SJSA1 (cell line): ENCODE results near the gene SLC25A44. TPM values are rescaled to one million over a fixed set of nuclear protein-coding genes. Genes with fewer than 3 reads are reported as not detected.

ENCODE experiments used
- DNase-seq, 2 experiments: peaks; one replicate each; pipeline ENCODE4 v3.0.0-alpha.2; 2015 to 2020; ENCODE audit warnings: low spot score in 2 of 2, low read depth in 1 of 2
- H3K27ac ChIP-seq: fragments of 250-450 bp; sonication (Bioruptor Pico); 2 replicates; pipeline ENCODE4 v1.5.1; 2020; ENCODE audit warnings: mild to moderate bottlenecking, moderate library complexity
- H3K27me3 ChIP-seq: fragments of 250-450 bp; sonication (Bioruptor Pico); replicated peaks from 2 replicates; pipeline ENCODE4 v1.5.1; 2020; ENCODE audit warnings: mild to moderate bottlenecking, moderate library complexity
- H3K36me3 ChIP-seq: fragments of 250-450 bp; sonication (Bioruptor Pico); 2 replicates; pipeline ENCODE4 v1.5.1; 2020; ENCODE audit warnings: mild to moderate bottlenecking
- H3K4me1 ChIP-seq: fragments of 250-450 bp; sonication (Bioruptor Pico); replicated peaks from 2 replicates; pipeline ENCODE4 v1.6.1; 2021; ENCODE audit warnings: mild to moderate bottlenecking
- H3K4me3 ChIP-seq: fragments of 250-450 bp; sonication (Bioruptor Pico); 2 replicates; pipeline ENCODE4 v1.5.1; 2020; ENCODE audit warnings: mild to moderate bottlenecking
- H3K9me3 ChIP-seq: fragments of 250-450 bp; sonication (Bioruptor Pico); replicated peaks from 2 replicates; pipeline ENCODE4 v1.5.1; 2020; ENCODE audit warnings: mild to moderate bottlenecking
- total RNA-seq: library from RNA; depleted of rRNA; stranded (reverse); fragments of >200 nt; shearing (Covaris generic); gene quantifications from 2 replicates; pipeline ENCODE4 v1.2.3, GENCODE V29; 2014; rRNA removed

Gene SLC25A44
- 16.4 and 17.9 TPM in 2 replicates for total RNA-seq

DNA sequence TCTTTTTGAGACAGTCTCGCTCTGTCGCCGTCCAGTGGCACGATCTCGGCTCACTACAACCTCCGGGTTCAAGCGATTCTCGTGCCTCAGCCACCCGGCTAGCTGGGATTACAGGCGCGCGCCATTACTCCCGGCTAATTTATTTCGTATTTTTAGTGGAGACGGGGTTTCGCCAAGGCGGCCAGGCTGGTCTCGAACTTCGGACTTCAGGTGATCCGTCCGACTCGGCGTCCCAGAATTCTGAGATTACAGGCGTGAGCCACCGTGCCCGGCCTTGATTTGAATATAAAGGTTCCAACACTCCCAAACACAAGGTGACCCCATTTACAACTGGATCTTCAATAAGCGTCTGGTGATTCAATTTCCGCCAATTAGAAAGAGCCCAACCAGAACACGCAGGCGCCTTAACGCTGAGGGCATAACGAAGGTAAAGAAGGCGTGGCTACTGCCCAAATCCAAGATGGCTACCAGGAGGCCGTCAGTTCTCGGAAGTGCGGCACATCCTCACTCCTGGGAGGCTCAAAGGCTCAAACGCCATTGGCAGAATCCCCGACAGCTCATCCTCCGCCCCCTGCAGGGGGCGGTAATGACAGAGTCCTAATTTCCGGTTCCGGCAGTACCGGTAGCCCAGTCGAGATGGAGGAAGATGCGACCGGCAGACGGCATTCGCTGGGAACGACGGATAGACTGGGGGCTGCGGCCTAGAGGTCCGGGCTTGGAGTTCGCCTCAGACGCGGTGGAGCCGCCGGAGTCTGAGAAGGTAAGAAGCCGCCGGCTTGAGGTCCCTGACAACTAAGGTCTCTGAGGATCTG, at the start of gene SLC25A44:
Gene SLC25A44 (plus strand): TSS at position 617 of the 812 bp plus-strand sequence. CDS start 5,744 bp downstream, outside the sequence.
- peaks cover 14% of the 10 kb centered on the region for H3K36me3 ChIP-seq
- peak; percentile 98 for DNase-seq

GRCh38 chr1:156144742-156145141, 49.2 kb upstream of the SLC25A44 start:
- DNase-seq: no peak
- H3K4me3 ChIP-seq: no peak overlapping the region
- peaks cover 21% of the 10 kb centered on the region for H3K36me3 ChIP-seq
- H3K4me1 ChIP-seq: peaks cover 19% of the 10 kb centered on the region; the same call in 1 of the 2 replicates
- no peaks in the 10 kb centered on the region for H3K9me3 ChIP-seq
- no peaks in the 10 kb centered on the region; the same call in 1 of the 2 replicates for H3K27me3 ChIP-seq
- H3K27ac ChIP-seq: no peak overlapping the region

More for the DNA sequence above, at the start of gene SLC25A44:
- H3K4me1 ChIP-seq: peaks cover 7% of the 10 kb centered on the region
- peak within 1 kb of the TSS; percentile 64 for H3K4me3 ChIP-seq
- no peaks in the 10 kb centered on the region for H3K27me3 ChIP-seq
- H3K27ac ChIP-seq: peak within 1 kb of the TSS; percentile 87
- H3K9me3 ChIP-seq: no peaks in the 10 kb centered on the region

DNA sequence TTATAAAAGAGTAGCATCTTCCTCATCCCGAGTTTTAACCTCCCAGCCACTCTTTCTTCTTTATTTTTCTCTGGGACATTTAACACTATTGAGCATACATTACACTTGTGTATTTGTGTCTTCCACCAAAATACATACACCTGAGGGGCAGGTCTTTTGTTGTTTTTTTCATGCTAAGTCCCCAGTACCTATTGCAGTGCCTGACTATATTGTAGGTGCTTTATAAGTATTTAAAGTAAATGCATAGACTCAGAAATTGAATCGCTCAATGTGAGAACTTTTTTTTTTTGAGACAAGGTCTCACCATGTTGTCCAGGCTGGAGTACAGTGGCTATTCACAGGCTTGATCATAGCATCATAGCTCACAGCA, 48.3 kb upstream of the SLC25A44 start:
- H3K27ac ChIP-seq: no peak overlapping the region

GRCh38 chr1:156146020-156146768, 47.7 kb upstream of the SLC25A44 start:
- no peak overlapping the region for H3K4me3 ChIP-seq
- H3K27me3 ChIP-seq: no peaks in the 10 kb centered on the region; the same call in 1 of the 2 replicates
- no peak overlapping the region for H3K27ac ChIP-seq
- H3K36me3 ChIP-seq: peaks cover 6% of the 10 kb centered on the region
- no peaks in the 10 kb centered on the region for H3K9me3 ChIP-seq
- H3K4me1 ChIP-seq: 0 out of 2 replicates have a peak, but pooled peaks cover 11% of the 10 kb centered on the region
- DNase-seq: peak; percentile 80 to 91

More for the DNA sequence above, 48.3 kb upstream of the SLC25A44 start:
- Histone ChIP-seq H3K4me3 (no peak overlapping the region), H3K27me3 (no peaks in the 10 kb centered on the region; the same call in 1 of the 2 replicates), H3K9me3 (no peaks in the 10 kb centered on the region), H3K4me1 (peaks cover 16% of the 10 kb centered on the region; the same call in 1 of the 2 replicates), H3K36me3 (peaks cover 12% of the 10 kb centered on the region)
- no peak for DNase-seq

DNA sequence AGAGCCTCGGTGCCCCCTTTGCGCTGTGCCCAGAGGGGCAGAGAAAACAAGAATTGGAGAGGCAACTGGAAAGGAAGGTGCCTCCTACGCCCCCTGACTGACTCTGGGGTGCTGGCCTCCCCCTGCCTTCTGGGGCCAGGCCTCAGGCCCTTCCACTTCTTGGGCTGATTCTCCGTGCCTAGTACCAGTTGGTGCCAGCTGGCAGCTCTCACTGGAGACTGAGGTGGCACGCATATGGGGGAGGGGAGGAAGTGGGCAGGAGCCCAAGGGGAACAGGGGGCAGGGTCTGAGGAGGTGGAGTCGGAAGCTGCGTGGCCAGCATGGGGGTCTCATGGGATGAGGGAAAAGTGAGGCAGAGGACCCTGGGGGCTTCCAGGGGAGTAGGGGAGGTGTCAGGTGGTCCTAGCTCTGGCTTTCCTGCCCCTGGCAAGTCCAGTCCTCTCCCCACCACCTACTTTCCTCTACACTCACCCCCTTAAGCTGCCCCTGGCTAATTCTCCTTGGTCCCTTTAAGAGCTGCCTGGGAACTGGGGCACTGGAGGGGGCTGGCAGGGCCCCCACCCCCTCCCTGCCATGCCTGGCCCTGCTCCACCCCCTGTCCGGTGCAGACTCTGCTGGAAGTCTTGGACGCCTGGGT, 47.0 kb upstream of the SLC25A44 start:
- Histone ChIP-seq H3K9me3 (no peaks in the 10 kb centered on the region), H3K4me1 (0 out of 2 replicates have a peak, but pooled peaks cover 5% of the 10 kb centered on the region), H3K27ac (no peak overlapping the region), H3K27me3 (no peaks in the 10 kb centered on the region; the same call in 1 of the 2 replicates), H3K4me3 (no peak overlapping the region), H3K36me3 (no peaks in the 10 kb centered on the region)
- no peak for DNase-seq

DNA sequence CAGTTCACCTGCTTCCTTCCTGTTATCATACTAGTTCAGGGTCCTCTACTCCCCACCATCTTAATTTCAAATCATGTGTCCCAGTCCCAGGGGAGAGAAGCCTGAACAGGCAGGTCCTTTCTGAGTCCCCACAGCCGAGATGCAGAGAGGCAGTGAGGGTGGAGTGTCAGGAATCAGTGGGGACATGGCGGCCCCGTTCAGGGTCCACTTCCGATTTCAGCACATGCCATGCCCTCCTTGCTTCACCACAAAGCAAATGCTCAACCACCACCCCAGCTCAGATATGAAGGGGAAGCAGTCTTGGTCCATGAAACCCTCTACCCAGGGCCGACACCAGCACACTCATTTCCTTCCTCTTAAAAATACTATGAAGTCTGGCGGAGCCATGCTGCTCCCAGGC, 45.7 kb upstream of the SLC25A44 start:
- Histone ChIP-seq H3K27ac (no peak overlapping the region), H3K27me3 (no peaks in the 10 kb centered on the region; the same call in 1 of the 2 replicates), H3K9me3 (no peaks in the 10 kb centered on the region), H3K36me3 (no peaks in the 10 kb centered on the region), H3K4me3 (no peak overlapping the region), H3K4me1 (peaks cover 9% of the 10 kb centered on the region)
- DNase-seq: no peak

DNA sequence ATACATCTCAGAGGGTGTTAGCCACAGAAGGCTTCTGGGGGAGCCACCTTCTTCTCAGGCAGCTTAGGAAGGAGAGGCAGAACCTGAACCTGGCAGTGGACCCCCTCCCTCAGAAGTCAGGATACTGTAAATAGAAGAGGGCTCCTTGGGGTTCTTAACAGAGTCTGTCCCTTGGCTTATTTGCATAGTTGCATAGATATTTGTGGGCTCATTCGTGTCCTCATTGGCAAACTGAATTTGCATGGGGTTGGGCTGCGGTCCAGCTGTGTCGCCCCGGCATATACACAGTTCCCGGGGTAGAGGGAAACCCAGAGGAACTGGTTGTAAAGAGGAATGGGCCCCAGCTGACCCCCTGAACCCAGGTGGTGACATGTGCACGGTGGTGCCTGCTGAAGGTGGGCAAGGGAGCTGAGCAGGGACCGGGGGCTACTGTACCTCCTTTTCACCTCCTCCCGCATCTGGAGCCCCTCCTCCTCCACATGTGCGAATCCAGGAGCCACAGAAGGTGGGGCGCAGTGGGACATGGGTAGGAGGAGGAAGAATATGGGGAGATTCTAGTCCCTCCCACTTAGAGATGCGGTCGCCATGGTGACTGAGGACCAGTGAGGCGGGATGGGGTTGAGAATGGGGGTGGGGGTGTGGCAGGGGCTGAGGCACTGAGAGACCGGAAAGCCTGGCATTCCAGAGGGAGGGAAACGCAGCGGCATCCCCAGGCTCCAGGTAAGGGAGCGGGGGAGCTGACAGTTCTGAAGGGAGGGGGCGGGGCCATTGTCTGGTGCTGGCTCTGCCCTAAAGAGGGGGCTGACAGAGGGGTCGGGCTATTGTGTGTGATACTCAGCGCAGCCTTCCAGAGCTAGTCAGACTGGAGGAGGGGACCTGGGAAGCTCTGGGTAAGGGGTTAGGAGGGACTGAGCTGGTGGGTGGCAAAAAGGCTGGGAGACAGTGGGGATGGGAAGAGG, 44.3 kb upstream of the SLC25A44 start:
- Histone ChIP-seq H3K4me1 (peaks cover 9% of the 10 kb centered on the region), H3K27me3 (no peaks in the 10 kb centered on the region; the same call in 1 of the 2 replicates), H3K9me3 (no peaks in the 10 kb centered on the region), H3K27ac (no peak overlapping the region), H3K36me3 (no peaks in the 10 kb centered on the region), H3K4me3 (no peak overlapping the region)
- no peak for DNase-seq

DNA sequence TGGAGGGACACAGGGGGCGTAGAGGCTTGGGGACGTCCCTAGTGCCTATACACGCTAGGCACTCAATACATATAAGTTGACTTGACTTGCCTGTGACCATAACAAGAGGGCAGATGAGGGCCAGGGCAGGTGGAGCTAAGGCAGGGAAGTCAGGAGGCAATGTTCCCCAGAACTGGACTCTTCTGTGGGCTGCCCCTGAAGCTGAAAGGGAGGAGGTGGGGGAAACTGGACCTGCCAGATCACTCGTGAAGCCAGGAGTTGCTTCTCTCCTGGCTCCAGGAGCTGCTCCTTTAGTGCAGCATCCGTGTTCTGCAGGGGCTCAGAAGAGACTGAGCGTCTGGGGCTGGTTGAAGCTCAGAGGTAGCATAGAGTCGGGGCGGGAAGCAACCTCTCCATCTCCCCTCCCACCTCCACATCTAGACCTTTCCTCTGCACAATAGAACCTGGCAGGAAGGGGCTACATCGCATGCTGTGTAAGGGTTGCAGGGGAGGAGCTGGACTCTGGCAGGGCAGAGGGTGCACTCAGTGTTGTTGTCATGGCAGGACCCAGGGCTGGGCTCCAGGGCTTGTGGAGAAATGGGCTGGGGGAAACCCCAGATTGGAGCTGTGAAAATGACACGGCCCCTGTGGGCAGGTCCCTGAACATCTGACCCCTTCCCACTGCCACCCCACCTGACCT, 43.4 kb upstream of the SLC25A44 start:
- peaks cover 9% of the 10 kb centered on the region for H3K4me1 ChIP-seq

GRCh38 chr1:156151093-156151688, 42.7 kb upstream of the SLC25A44 start:
- no peaks in the 10 kb centered on the region for H3K36me3 ChIP-seq
- no peak for DNase-seq
- no peaks in the 10 kb centered on the region for H3K9me3 ChIP-seq
- no peak overlapping the region for H3K27ac ChIP-seq
- no peaks in the 10 kb centered on the region; the same call in 1 of the 2 replicates for H3K27me3 ChIP-seq
- H3K4me3 ChIP-seq: no peak overlapping the region
- peaks cover 7% of the 10 kb centered on the region for H3K4me1 ChIP-seq

More for the DNA sequence above, 43.4 kb upstream of the SLC25A44 start:
- DNase-seq: no peak
- no peak overlapping the region for H3K27ac ChIP-seq
- no peaks in the 10 kb centered on the region for H3K36me3 ChIP-seq
- no peaks in the 10 kb centered on the region for H3K9me3 ChIP-seq
- H3K4me3 ChIP-seq: no peak overlapping the region
- H3K27me3 ChIP-seq: no peaks in the 10 kb centered on the region; the same call in 1 of the 2 replicates

GRCh38 chr1:156152628-156153027, 41.3 kb upstream of the SLC25A44 start:
- Histone ChIP-seq H3K4me1 (peaks cover 4% of the 10 kb centered on the region), H3K9me3 (no peaks in the 10 kb centered on the region), H3K27me3 (no peaks in the 10 kb centered on the region; the same call in 1 of the 2 replicates), H3K27ac (no peak overlapping the region), H3K4me3 (no peak overlapping the region), H3K36me3 (no peaks in the 10 kb centered on the region)
- no peak for DNase-seq

DNA sequence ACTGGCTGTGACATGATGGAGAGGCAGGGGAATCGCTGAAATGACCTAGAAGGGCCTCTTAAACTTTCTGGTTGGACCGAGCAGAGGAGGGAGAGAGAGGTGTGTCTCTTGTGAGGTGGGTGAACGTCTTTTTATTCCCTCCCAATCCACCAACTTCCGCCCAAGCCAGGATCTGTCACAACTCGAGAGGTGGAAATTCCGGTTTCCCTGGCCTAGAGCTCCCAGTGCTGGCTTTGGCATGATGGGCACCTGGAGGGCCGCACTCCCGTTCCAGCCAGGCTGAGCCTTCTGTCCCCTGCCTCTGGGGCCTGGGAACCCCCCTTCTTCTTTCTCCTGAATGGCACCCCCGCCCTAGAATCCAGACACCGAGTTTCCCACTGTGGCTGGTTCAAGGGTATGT, 40.5 kb upstream of the SLC25A44 start, which contains the start of gene SEMA4A:
Gene SEMA4A (plus strand): TSS at position 224 of the 400 bp plus-strand sequence. CDS start 994 bp downstream, outside the sequence.
- no peaks in the 10 kb centered on the region; the same call in 1 of the 2 replicates for H3K27me3 ChIP-seq
- H3K36me3 ChIP-seq: no peaks in the 10 kb centered on the region
- H3K9me3 ChIP-seq: no peaks in the 10 kb centered on the region
- H3K4me3 ChIP-seq: no peak within 1 kb of the TSS
- H3K27ac ChIP-seq: no peak within 1 kb of the TSS
- H3K4me1 ChIP-seq: peaks cover 4% of the 10 kb centered on the region
- DNase-seq: no peak

DNA sequence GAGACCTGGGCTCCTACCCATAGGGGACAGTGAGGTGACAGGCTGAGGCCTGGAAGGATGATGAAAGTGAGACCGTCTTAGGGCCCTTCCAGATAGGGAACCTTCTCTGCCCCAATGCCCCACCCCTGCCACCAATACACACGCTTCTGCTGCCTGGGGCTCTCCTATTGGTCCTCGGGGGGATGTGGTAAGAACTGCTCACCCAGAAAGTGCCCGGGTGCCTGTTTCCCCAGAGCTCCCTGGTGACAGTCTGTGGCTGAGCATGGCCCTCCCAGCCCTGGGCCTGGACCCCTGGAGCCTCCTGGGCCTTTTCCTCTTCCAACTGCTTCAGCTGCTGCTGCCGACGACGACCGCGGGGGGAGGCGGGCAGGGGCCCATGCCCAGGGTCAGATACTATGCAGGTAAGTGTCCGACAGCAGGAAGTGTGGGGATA, 39.6 kb upstream of the SLC25A44 start:
- Histone ChIP-seq H3K4me1 (peaks cover 4% of the 10 kb centered on the region), H3K27ac (no peak overlapping the region), H3K36me3 (no peaks in the 10 kb centered on the region), H3K27me3 (no peaks in the 10 kb centered on the region; the same call in 1 of the 2 replicates), H3K9me3 (no peaks in the 10 kb centered on the region), H3K4me3 (no peak overlapping the region)
- no peak for DNase-seq
